ENCODE data around the gene RNFT1. TPM values are rescaled to one million over a fixed set of nuclear protein-coding genes. Genes with fewer than 3 reads are reported as not detected.
A peak's percentile ranks its signal among the peaks of the same experiment; 100 is the strongest.

RNFT1 gene
- total RNA-seq, 1 experiment from 2014 or later = 33.9 TPM

DNA sequence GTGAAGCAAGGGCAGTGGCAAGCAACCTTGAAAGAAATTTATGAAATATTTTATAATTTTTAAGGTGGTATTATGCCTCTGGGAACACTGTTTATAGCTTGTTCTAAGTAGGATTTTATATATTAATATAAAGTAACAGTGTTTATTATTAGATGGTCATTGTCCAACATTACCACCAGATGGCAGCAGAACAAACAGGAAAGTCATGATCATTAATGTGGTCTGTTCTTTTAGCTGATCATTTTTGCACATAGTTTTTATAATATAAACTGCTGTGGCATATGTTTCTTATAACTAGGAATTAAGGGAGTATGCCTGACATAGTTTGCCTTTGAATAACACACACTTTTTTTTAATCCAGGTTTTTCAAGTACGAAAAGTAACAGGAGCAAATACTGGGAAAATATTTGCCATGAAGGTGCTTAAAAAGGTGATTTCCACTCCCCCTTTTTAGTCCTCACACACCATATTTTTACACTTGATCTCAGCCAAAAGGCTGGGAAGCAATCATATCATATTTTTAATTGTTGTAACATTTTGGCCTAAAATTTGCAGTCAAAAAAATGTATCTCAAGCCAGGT, 50.2 kb downstream of the RNFT1 start:
- Histone ChIP-seq H3K36me3 (ENCODE audit: insufficient read depth, low read length) (peaks cover 35% of the 10 kb centered on the region), H3K27me3 (ENCODE audit: low read length) (no peaks in the 10 kb centered on the region), H3K9me2 (replicated peaks; ENCODE audit: insufficient read depth, low read length) (no peaks in the 10 kb centered on the region), H3K4me1 (ENCODE audit: low read length) (no peaks in the 10 kb centered on the region), H2AFZ (ENCODE audit: low read length) (no peak overlapping the region), H3K79me2 (ENCODE audit: low read length) (peaks cover 13% of the 10 kb centered on the region), H4K20me1 (ENCODE audit: insufficient read depth, low read depth, low read length) (no peaks in the 10 kb centered on the region), H3K4me2 (ENCODE audit: low read depth, low read length, poor library complexity, severe bottlenecking) (no peak overlapping the region), H3K9ac (ENCODE audit: low read length) (no peak overlapping the region), H3K27ac (ENCODE audit: low read length) (no peak overlapping the region), H3K4me3 (ENCODE audit: low read length) (no peak overlapping the region), H3K9me3 (ENCODE audit: low read length) (no peaks in the 10 kb centered on the region)
- peak; percentile 80 for DNase-seq

DNA sequence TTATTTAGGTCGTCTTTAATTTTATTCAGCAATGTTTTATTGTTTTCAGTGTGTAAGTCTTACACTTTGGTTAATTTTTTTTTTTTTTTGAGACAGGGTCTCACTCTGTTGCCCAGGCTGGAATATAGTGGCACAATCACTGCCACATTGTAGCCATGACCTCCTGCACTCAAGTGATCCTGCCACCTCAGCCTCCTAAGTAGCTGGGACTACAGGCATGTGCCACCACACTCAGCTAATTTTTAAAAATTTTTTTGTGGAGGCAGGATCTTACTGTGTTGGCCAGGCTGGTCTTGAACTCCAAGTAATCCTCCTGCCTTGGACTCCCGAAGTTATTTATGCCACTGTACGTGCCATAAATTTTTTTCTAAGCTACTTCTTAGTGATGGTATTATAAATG, 57.1 kb downstream of the RNFT1 start:
- Histone ChIP-seq H3K9ac (ENCODE audit: low read length) (no peak overlapping the region), H3K27ac (ENCODE audit: low read length) (no peak overlapping the region), H3K79me2 (ENCODE audit: low read length) (peaks cover 64% of the 10 kb centered on the region), H3K36me3 (ENCODE audit: insufficient read depth, low read length) (peaks cover 10% of the 10 kb centered on the region; the same call in 1 of the 2 replicates), H4K20me1 (ENCODE audit: insufficient read depth, low read depth, low read length) (0 out of 2 replicates have a peak, but pooled peaks cover 4% of the 10 kb centered on the region), H3K4me1 (ENCODE audit: low read length) (peaks cover 4% of the 10 kb centered on the region), H3K9me3 (ENCODE audit: low read length) (no peaks in the 10 kb centered on the region), H3K4me3 (ENCODE audit: low read length) (no peak overlapping the region), H2AFZ (ENCODE audit: low read length) (no peak overlapping the region), H3K9me2 (replicated peaks; ENCODE audit: insufficient read depth, low read length) (no peaks in the 10 kb centered on the region), H3K27me3 (ENCODE audit: low read length) (no peaks in the 10 kb centered on the region), H3K4me2 (ENCODE audit: low read depth, low read length, poor library complexity, severe bottlenecking) (no peak overlapping the region)
- DNase-seq = no peak

DNA sequence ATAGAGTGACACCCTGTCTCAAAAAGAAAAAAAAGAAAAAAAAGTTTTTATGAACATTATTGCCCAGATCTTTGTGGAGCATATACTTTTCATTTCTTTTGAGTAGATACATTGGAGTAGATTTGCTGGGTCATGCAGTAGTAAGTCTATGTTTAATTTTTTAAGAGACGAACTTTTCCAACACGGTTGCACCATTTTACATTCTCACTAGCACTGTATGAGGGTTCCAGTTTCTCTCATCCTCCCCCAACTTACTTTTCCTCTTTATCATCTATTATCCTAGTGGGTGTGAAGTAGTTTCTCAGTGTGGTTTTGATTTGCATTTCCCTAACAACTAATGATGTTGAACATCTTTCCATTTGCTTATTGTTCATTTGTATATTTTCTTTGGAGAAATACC, 61.1 kb downstream of the RNFT1 start:
- Histone ChIP-seq H2AFZ (ENCODE audit: low read length) (no peak overlapping the region), H3K4me1 (ENCODE audit: low read length) (peaks cover 4% of the 10 kb centered on the region), H3K27me3 (ENCODE audit: low read length) (no peaks in the 10 kb centered on the region), H3K9ac (ENCODE audit: low read length) (no peak overlapping the region), H3K9me3 (ENCODE audit: low read length) (no peaks in the 10 kb centered on the region), H3K79me2 (ENCODE audit: low read length) (peaks cover 91% of the 10 kb centered on the region), H3K9me2 (replicated peaks; ENCODE audit: insufficient read depth, low read length) (no peaks in the 10 kb centered on the region), H3K4me2 (ENCODE audit: low read depth, low read length, poor library complexity, severe bottlenecking) (no peak overlapping the region), H3K36me3 (ENCODE audit: insufficient read depth, low read length) (peaks cover 4% of the 10 kb centered on the region; the same call in 1 of the 2 replicates), H4K20me1 (ENCODE audit: insufficient read depth, low read depth, low read length) (peaks cover 4% of the 10 kb centered on the region; the same call in 1 of the 2 replicates), H3K4me3 (ENCODE audit: low read length) (no peak overlapping the region), H3K27ac (ENCODE audit: low read length) (no peak overlapping the region)
- DNase-seq = no peak

Small RNA genes within 50 kb of the gene (small RNA-seq; reads per million reads assigned to genes)
- gene RPS29P21 = not detected

Other genes with a start within 250 kb of the RNFT1 start
- 3.1 and 7.3 TPM in 2 replicates for gene TUBD1, start 71.8 kb downstream of the RNFT1 start, total RNA-seq (2014; rRNA removed; shearing (Covaris generic); ENCODE audit: low replicate concordance)
- gene RPS6KB1, start 71.6 kb downstream of the RNFT1 start, total RNA-seq (2014; rRNA removed; shearing (Covaris generic); ENCODE audit: low replicate concordance) = 22.0 and 22.8 TPM in 2 replicates
- gene HEATR6, start 114.2 kb upstream of the RNFT1 start, total RNA-seq (2014; rRNA removed; shearing (Covaris generic); ENCODE audit: low replicate concordance) = 12.3 and 12.7 TPM in 2 replicates
- gene CA4, start 185.2 kb upstream of the RNFT1 start, total RNA-seq (2014; rRNA removed; shearing (Covaris generic); ENCODE audit: low replicate concordance) = not detected in 2 replicates

All from Karpas-422 (cell line).